Measurements from ENCODE around the gene PIGA.
A peak's percentile ranks its signal among the peaks of the same experiment; 100 is the strongest.

The PIGA gene

GRCh38 chrX:15349046-15349445 lies 13.7 kb upstream of the PIGA start:
- H3K4me1 ChIP-seq (ENCODE audit: insufficient read depth, low read length) = no peaks in the 10 kb centered on the region
- H3K9ac ChIP-seq (ENCODE audit: low read depth, low read length) = no peak overlapping the region
- H3K4me3 ChIP-seq (ENCODE audit: low read length) = no peak overlapping the region
- H3K27ac ChIP-seq (ENCODE audit: low read depth, low read length) = no peak overlapping the region
- 26% methylated on average over 2 of the region's 2 CpGs for WGBS
- no peaks in the 10 kb centered on the region for H3K36me3 ChIP-seq (ENCODE audit: insufficient read depth, low read length)
- H3K9me3 ChIP-seq (ENCODE audit: insufficient read depth, low read depth, low read length) = no peaks in the 10 kb centered on the region
- H3K27me3 ChIP-seq (ENCODE audit: insufficient read depth, low read length) = peaks cover 8% of the 10 kb centered on the region

DNA sequence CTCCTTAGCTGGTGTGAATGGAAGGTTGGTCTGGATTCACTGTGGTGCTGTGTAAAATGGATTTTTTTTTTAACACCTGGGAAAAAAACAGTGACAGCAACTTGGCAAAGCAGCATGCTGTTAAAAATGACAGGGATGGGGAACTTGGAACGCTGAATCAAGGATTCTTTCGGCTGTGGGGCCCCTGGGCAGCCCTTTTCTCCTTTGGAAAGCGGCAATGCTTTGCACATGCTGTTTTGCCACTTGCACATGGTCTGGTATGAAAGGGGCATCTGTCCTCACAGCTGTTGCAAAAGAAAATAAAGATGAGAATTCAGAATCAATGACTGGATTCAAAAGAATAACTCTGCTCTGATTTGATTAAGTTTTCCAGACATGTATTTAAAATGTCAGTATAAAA lies 10.7 kb upstream of the PIGA start:
- Histone ChIP-seq H3K27me3 (ENCODE audit: insufficient read depth, low read length) (peaks cover 19% of the 10 kb centered on the region), H3K4me3 (ENCODE audit: low read length) (no peak overlapping the region), H3K9ac (ENCODE audit: low read depth, low read length) (no peak overlapping the region), H3K9me3 (ENCODE audit: insufficient read depth, low read depth, low read length) (no peaks in the 10 kb centered on the region), H3K4me1 (ENCODE audit: insufficient read depth, low read length) (no peaks in the 10 kb centered on the region), H3K36me3 (ENCODE audit: insufficient read depth, low read length) (no peaks in the 10 kb centered on the region), H3K27ac (ENCODE audit: low read depth, low read length) (no peak overlapping the region)
- WGBS = 84% methylated on average over 3 of the region's 3 CpGs

- Histone ChIP-seq H3K4me1 (ENCODE audit: insufficient read depth, low read length) (no peaks in the 10 kb centered on the region), H3K36me3 (ENCODE audit: insufficient read depth, low read length) (no peaks in the 10 kb centered on the region)
These were observed 8.8 kb upstream of the PIGA start for GRCh38 chrX:15344106-15344505.

GRCh38 chrX:15343075-15343476 lies 7.8 kb upstream of the PIGA start:
- no peak overlapping the region for H3K4me3 ChIP-seq (ENCODE audit: low read length)
- H3K4me1 ChIP-seq (ENCODE audit: insufficient read depth, low read length) = no peaks in the 10 kb centered on the region
- no peaks in the 10 kb centered on the region for H3K9me3 ChIP-seq (ENCODE audit: insufficient read depth, low read depth, low read length)
- no peak overlapping the region for H3K27ac ChIP-seq (ENCODE audit: low read depth, low read length)
- no peak overlapping the region for H3K9ac ChIP-seq (ENCODE audit: low read depth, low read length)
- H3K36me3 ChIP-seq (ENCODE audit: insufficient read depth, low read length) = no peaks in the 10 kb centered on the region
- 88% methylated on average over 3 of the region's 5 CpGs for WGBS
- peaks cover 21% of the 10 kb centered on the region for H3K27me3 ChIP-seq (ENCODE audit: insufficient read depth, low read length)

More at GRCh38 chrX:15344106-15344505, 8.8 kb upstream of the PIGA start:
- H3K27ac ChIP-seq (ENCODE audit: low read depth, low read length) = no peak overlapping the region
- H3K4me3 ChIP-seq (ENCODE audit: low read length) = no peak overlapping the region
- no peak overlapping the region for H3K9ac ChIP-seq (ENCODE audit: low read depth, low read length)
- H3K9me3 ChIP-seq (ENCODE audit: insufficient read depth, low read depth, low read length) = no peaks in the 10 kb centered on the region
- H3K27me3 ChIP-seq (ENCODE audit: insufficient read depth, low read length) = peaks cover 19% of the 10 kb centered on the region

- H3K4me1 ChIP-seq (ENCODE audit: insufficient read depth, low read length) = no peaks in the 10 kb centered on the region
- H3K9me3 ChIP-seq (ENCODE audit: insufficient read depth, low read depth, low read length) = no peaks in the 10 kb centered on the region
- H3K36me3 ChIP-seq (ENCODE audit: insufficient read depth, low read length) = no peaks in the 10 kb centered on the region
- no peak overlapping the region for H3K9ac ChIP-seq (ENCODE audit: low read depth, low read length)
- H3K27me3 ChIP-seq (ENCODE audit: insufficient read depth, low read length) = peaks cover 23% of the 10 kb centered on the region
- H3K4me3 ChIP-seq (ENCODE audit: low read length) = no peak overlapping the region
- no peak overlapping the region for H3K27ac ChIP-seq (ENCODE audit: low read depth, low read length)
- WGBS = 87% methylated on average over 2 of the region's 2 CpGs
These were observed 5.5 kb upstream of the PIGA start for GRCh38 chrX:15340867-15341266.

- Histone ChIP-seq H3K36me3 (ENCODE audit: insufficient read depth, low read length) (peaks cover 17% of the 10 kb centered on the region), H3K9ac (ENCODE audit: low read depth, low read length) (no peak overlapping the region; the same call in 1 of the 2 replicates), H3K4me1 (ENCODE audit: insufficient read depth, low read length) (no peaks in the 10 kb centered on the region), H3K27me3 (ENCODE audit: insufficient read depth, low read length) (peaks cover 4% of the 10 kb centered on the region; the same call in 1 of the 2 replicates), H3K27ac (ENCODE audit: low read depth, low read length) (no peak overlapping the region), H3K9me3 (ENCODE audit: insufficient read depth, low read depth, low read length) (no peaks in the 10 kb centered on the region), H3K4me3 (ENCODE audit: low read length) (peak overlapping the region; percentile 95)
- 6% methylated on average over 8 of the region's 10 CpGs for WGBS
These were observed 695 bp upstream of the PIGA start for GRCh38 chrX:15336023-15336413.

DNA sequence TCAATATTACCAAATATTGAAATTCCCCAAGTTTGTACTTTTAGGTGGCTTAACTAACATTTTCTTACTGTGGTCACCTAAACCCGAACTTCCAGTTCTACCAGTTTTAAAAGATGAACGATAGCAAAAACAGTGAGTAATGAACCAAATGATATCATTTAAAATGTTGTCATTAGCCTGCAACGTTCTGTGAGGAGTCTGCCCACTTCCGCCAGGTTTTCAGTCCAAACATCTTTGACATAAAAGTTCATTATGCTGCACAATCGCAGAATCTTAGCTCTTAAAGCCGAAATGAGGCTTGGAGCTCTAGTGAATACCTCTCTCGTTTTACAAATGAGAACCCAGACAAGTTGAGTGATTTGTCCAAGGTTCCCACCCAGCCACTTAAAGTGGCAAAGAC lies 762 bp downstream of the PIGA start:
- Histone ChIP-seq H3K27me3 (ENCODE audit: insufficient read depth, low read length) (peaks cover 4% of the 10 kb centered on the region; the same call in 1 of the 2 replicates), H3K9ac (ENCODE audit: low read depth, low read length) (peak overlapping the region; percentile 82), H3K27ac (ENCODE audit: low read depth, low read length) (no peak overlapping the region), H3K4me3 (ENCODE audit: low read length) (peak overlapping the region; percentile 95), H3K36me3 (ENCODE audit: insufficient read depth, low read length) (peaks cover 25% of the 10 kb centered on the region), H3K4me1 (ENCODE audit: insufficient read depth, low read length) (no peaks in the 10 kb centered on the region), H3K9me3 (ENCODE audit: insufficient read depth, low read depth, low read length) (no peaks in the 10 kb centered on the region)
- 27% methylated on average over 5 of the region's 7 CpGs for WGBS

DNA sequence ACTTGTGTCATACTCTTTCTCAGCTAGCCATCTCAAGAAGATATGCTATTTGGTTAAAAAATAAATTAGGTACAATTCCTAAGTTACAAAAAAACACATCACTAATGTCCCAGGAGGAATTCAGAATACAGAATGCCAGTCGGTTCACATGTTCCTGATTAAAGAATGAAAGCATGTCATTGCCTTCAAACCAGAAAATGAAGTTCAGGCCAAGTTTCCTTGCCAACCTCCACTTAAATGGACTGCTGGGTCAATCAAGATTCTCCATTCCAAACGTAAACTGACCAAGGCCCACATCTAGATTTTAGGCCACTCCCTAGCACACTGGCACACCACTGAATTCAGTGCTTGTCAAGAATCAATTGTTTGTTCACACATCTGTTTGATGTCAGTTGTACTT lies 6.5 kb downstream of the PIGA start:
- H3K27ac ChIP-seq (ENCODE audit: low read depth, low read length) = no peak overlapping the region
- no peaks in the 10 kb centered on the region for H3K4me1 ChIP-seq (ENCODE audit: insufficient read depth, low read length)
- peaks cover 60% of the 10 kb centered on the region for H3K36me3 ChIP-seq (ENCODE audit: insufficient read depth, low read length)
- no peak overlapping the region for H3K9ac ChIP-seq (ENCODE audit: low read depth, low read length)
- no peak overlapping the region for H3K4me3 ChIP-seq (ENCODE audit: low read length)
- H3K9me3 ChIP-seq (ENCODE audit: insufficient read depth, low read depth, low read length) = no peaks in the 10 kb centered on the region
- WGBS = 88% methylated on average over 2 of the region's 2 CpGs
- no peaks in the 10 kb centered on the region for H3K27me3 ChIP-seq (ENCODE audit: insufficient read depth, low read length)

GRCh38 chrX:15328131-15328530 lies 7.2 kb downstream of the PIGA start:
- no peaks in the 10 kb centered on the region for H3K4me1 ChIP-seq (ENCODE audit: insufficient read depth, low read length)
- no peak overlapping the region for H3K27ac ChIP-seq (ENCODE audit: low read depth, low read length)
- no peak overlapping the region for H3K9ac ChIP-seq (ENCODE audit: low read depth, low read length)
- no peaks in the 10 kb centered on the region for H3K9me3 ChIP-seq (ENCODE audit: insufficient read depth, low read depth, low read length)
- H3K4me3 ChIP-seq (ENCODE audit: low read length) = no peak overlapping the region
- peaks cover 67% of the 10 kb centered on the region for H3K36me3 ChIP-seq (ENCODE audit: insufficient read depth, low read length)
- WGBS = 90% methylated on average over 2 of the region's 3 CpGs
- H3K27me3 ChIP-seq (ENCODE audit: insufficient read depth, low read length) = no peaks in the 10 kb centered on the region

- Histone ChIP-seq H3K9me3 (ENCODE audit: insufficient read depth, low read depth, low read length) (no peaks in the 10 kb centered on the region), H3K9ac (ENCODE audit: low read depth, low read length) (no peak overlapping the region), H3K4me1 (ENCODE audit: insufficient read depth, low read length) (no peaks in the 10 kb centered on the region), H3K36me3 (ENCODE audit: insufficient read depth, low read length) (peaks cover 59% of the 10 kb centered on the region), H3K27me3 (ENCODE audit: insufficient read depth, low read length) (no peaks in the 10 kb centered on the region), H3K4me3 (ENCODE audit: low read length) (no peak overlapping the region), H3K27ac (ENCODE audit: low read depth, low read length) (no peak overlapping the region)
- 100% methylated on average over 1 of the region's 5 CpGs for WGBS
These were observed 12.9 kb downstream of the PIGA start for GRCh38 chrX:15322472-15322871.

DNA sequence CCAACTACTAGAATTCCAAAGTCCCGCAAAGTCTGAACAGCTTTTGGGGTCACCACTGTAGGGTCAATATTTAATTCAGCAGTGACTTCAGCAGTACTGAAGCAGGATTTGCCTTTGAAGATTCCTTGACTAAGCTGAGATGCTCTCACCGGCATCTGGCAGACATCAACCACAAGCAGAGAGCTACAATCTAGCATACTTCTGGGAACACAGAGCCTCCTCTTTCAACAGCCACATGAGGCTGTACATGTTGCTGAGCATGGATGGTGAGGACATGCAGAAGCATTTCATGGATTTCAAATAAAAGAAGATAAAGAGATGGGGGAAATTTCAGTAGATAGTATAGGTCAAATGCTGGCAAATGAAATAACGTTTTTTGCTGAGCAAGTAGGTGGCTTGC lies 13.3 kb downstream of the PIGA start:
- no peaks in the 10 kb centered on the region for H3K27me3 ChIP-seq (ENCODE audit: insufficient read depth, low read length)
- H3K9me3 ChIP-seq (ENCODE audit: insufficient read depth, low read depth, low read length) = no peaks in the 10 kb centered on the region
- H3K36me3 ChIP-seq (ENCODE audit: insufficient read depth, low read length) = peaks cover 59% of the 10 kb centered on the region
- WGBS = 100% methylated on average over 3 of the region's 3 CpGs
- no peaks in the 10 kb centered on the region for H3K4me1 ChIP-seq (ENCODE audit: insufficient read depth, low read length)
- H3K4me3 ChIP-seq (ENCODE audit: low read length) = no peak overlapping the region
- H3K9ac ChIP-seq (ENCODE audit: low read depth, low read length) = no peak overlapping the region
- no peak overlapping the region for H3K27ac ChIP-seq (ENCODE audit: low read depth, low read length)

DNA sequence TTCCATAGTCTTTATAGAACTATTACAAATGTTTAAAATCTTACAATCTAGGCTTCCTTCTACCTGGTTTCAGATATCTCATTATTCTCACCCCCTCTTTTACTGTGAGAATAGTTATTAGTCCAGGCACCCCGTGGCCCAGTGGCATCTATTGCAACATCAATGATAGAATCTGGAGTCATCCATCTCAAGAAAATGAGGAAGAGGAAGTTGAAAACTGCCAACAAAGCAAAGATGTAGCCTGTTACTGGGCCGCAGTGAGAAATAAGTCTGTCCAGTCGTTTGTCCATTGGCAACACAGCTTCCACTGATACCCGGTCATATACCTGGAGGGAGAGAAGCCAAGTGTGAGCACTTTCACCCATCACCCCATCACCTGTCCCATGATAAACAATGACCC lies 13.9 kb downstream of the PIGA start:
- Histone ChIP-seq H3K9ac (ENCODE audit: low read depth, low read length) (no peak overlapping the region), H3K27ac (ENCODE audit: low read depth, low read length) (no peak overlapping the region), H3K4me1 (ENCODE audit: insufficient read depth, low read length) (no peaks in the 10 kb centered on the region), H3K27me3 (ENCODE audit: insufficient read depth, low read length) (no peaks in the 10 kb centered on the region), H3K36me3 (ENCODE audit: insufficient read depth, low read length) (peaks cover 59% of the 10 kb centered on the region), H3K9me3 (ENCODE audit: insufficient read depth, low read depth, low read length) (no peaks in the 10 kb centered on the region), H3K4me3 (ENCODE audit: low read length) (no peak overlapping the region)
- WGBS = 90% methylated on average over 4 of the region's 4 CpGs

Measured in HUES64 (cell line).